Cortex of kidney (tissue), 1 donor: Measurements from ENCODE around the gene CFI.

Experiments
- DNase-seq: peaks from one replicate; lab custom pipeline; 2025; lab: John Stamatoyannopoulos, UW

The CFI gene

GRCh38 chr4:109801895-109802319, at the start of gene CFI:
CFI (minus strand) TSS chr4:109801999; CDS start chr4:109801971, 28 bp downstream.
- no peak for DNase-seq

GRCh38 chr4:109850601-109851000, 48.8 kb upstream of the CFI start:
- no peak for DNase-seq

DNA sequence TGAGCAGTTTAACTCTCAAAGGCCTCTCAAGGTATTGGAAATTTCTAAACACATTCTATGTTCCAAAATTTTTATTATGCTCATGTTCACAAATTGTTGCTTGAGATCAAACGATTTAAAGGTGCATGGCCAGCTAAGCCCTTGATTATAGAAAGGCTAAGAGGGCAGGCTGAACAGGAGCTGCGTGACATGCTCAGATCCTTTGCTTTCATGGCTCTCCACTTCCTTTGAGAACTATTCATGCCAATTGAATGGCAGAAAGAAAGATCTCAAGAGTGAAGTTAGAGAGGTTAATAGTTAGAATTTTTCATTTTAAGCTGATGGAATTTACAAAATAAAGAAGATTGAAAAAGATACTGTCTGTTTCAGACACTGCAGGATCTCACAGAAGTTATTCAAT, 46.7 kb upstream of the CFI start:
- DNase-seq = no peak

DNA sequence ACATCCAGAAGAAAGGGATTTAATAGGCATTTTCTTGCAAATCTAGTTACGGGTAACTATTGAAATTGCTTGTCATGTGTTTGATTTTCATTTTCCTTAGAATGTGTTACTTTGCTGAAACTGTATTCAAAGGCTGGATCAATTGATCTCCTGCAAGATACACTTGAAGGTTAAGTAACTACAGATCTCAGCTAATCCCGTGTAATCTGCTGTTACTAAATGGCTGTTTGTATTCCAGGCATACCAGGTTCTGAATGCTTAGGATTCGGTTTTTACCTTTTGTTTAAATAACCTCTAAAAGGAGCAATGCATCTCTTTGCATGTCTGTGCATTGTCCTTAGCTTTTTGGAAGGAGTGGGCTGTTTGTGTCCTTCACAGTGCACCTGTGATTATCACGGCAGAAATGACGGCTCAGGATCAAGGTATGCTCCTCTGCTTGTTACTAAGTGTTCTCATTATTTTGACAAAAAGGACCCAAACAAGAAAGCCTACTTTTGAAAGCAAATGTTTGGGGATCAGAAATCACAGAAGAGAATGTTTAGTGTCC, 46.2 kb upstream of the CFI start, which contains the start of gene LRIT3:
Gene LRIT3, plus strand, starts transcription at position 212 of the 547 bp plus-strand sequence. Its CDS starts 95 bp downstream, at position 307.
- DNase-seq = no peak

DNA sequence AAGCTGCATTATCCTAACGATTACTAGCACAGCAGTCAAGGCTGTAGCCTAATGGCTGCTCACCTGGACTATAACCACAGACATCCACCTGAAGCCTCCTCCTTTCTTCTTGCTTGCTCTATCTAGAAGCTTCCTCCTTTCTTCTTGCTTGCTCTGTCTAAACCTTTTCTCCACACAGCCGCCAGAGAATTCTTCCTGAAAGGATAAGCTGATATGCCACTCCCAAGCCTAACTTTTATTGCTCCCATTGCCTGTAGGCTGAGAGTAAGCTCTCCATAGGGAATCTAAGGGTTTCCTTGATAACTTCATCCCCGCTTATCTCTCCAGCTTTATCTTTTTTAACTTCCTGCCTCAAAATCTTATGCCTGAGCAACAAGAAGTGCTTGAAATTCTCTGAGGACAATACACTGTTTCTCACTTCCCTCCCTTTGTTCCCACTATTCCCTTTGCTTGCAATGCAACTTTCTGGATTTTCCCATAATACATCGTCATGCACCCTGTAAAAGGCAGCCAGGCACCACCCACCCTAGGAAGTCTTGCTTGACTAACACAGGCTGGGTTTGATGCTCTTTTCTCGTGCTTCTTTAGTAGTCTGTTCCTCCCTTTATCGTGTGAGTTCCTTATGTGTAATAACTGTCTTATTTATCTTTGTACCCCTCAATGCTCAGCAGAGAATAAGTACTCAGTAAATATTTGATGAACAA, 44.7 kb upstream of the CFI start:
- DNase-seq = no peak

DNA sequence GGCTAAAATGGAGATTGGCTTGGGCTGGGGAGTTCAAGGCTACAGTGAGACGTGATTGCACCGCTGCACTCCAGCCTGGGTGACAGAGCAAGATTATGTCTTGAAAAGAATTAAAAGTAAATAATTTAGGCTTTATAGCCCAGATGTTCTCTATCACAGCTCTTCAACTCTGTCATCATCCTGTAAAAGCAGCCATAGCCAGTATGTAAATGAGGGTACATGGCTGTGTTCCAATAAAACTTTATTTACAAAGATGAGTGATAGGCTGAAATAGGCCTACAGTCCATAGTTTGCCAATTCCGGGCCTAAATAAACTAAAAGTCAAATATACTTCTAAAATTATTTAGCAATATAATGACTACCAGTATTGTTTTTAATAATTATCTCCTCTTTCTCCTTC, 35.2 kb upstream of the CFI start:
- no peak for DNase-seq

- no peak for DNase-seq
Observed at GRCh38 chr4:109833756-109834155, 32.0 kb upstream of the CFI start.

DNA sequence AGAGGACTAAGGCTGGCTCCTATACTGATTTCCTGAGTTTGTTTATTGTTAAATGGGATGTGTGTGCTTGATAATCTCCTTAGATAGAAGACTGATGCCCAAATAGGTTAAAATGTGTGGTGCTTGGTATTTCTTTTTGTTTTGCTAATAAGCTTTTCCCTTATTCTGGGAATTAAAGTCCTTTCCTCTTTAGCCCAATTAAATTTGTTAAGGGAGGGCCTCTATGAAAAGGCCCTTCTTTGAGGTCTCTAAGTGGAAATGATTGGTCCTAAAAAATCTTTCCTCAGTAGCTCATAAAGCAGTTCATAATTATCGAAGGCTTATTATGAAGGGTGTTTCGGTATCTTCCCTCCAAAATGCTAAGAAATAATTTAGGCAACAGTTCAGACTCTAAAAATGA, 25.9 kb upstream of the CFI start, which contains the start of gene RRH:
Gene RRH, plus strand, starts transcription at position 301 of the 400 bp plus-strand sequence. Its CDS starts 56 bp downstream, at position 357.
- no peak for DNase-seq

- no peak for DNase-seq
Observed at GRCh38 chr4:109826719-109827118, 24.9 kb upstream of the CFI start.

- DNase-seq = no peak
Observed at GRCh38 chr4:109821185-109821584, 19.4 kb upstream of the CFI start.

DNA sequence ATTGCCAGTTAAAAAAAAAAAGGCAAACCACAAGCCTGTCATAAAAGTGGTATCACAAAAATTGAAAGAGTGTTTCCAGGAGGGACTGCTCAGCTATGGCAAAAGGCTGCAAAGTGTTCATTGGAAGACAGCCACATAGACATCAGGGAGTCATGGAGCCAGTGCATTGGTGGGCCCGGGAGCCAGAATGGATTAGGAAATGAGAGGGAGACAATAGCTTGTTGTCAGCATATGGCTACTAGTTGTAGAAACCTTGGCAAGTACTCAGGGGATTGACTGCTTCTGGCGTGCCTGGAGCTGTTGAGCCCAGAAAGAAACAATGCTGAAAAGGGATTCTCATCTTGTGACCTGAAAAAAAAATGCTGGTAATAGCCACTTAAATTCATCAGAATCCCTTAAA, 18.8 kb upstream of the CFI start:
- no peak for DNase-seq

DNA sequence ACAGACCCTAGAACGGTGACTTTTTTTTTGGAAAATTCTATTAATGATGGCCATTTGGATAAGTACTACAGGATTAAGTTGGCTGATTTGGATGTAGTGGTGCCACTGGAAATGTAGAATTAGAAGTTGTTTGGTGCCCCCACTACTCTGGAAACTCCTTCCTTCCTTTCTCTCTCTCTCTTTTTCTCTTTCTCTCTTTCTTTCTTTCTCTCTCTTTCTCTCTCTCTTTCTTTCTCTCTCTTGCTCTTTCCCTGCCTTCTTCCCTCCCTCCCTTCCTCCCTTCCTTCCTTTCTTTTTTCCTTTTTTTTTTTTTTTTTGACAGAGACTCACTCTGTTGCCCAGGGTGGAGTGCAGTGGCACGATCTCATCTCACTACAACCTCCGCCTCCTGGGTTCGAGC, 16.5 kb upstream of the CFI start:
- no peak for DNase-seq

GRCh38 chr4:109816894-109817293, 15.1 kb upstream of the CFI start:
- no peak for DNase-seq

DNA sequence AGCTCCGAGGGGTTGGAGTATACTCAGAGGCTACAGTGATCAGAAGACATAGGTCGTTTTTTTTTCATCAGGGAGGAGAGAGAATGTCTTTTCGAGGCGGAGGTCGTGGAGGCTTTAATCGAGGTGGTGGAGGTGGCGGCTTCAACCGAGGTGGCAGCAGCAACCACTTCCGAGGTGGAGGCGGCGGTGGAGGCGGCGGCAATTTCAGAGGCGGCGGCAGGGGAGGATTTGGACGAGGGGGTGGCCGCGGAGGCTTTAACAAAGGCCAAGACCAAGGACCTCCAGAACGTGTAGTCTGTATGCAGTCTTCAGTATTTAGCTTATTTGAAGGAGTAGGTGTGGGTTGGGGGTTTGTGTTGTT, 14.3 kb upstream of the CFI start:
- no peak for DNase-seq

GRCh38 chr4:109815151-109816081, 13.6 kb upstream of the CFI start, which contains the start of gene GAR1:
GAR1 (plus strand) TSS chr4:109815762; CDS start chr4:109816165, 403 bp downstream.
- no peak for DNase-seq

- DNase-seq = no peak
Observed at GRCh38 chr4:109811707-109812106, 9.9 kb upstream of the CFI start.

GRCh38 chr4:109810552-109811387, 9.0 kb upstream of the CFI start:
- DNase-seq = no peak

- no peak for DNase-seq
Observed at GRCh38 chr4:109809655-109810054, 7.9 kb upstream of the CFI start.

GRCh38 chr4:109803924-109804571, 2.2 kb upstream of the CFI start:
- DNase-seq = no peak

DNA sequence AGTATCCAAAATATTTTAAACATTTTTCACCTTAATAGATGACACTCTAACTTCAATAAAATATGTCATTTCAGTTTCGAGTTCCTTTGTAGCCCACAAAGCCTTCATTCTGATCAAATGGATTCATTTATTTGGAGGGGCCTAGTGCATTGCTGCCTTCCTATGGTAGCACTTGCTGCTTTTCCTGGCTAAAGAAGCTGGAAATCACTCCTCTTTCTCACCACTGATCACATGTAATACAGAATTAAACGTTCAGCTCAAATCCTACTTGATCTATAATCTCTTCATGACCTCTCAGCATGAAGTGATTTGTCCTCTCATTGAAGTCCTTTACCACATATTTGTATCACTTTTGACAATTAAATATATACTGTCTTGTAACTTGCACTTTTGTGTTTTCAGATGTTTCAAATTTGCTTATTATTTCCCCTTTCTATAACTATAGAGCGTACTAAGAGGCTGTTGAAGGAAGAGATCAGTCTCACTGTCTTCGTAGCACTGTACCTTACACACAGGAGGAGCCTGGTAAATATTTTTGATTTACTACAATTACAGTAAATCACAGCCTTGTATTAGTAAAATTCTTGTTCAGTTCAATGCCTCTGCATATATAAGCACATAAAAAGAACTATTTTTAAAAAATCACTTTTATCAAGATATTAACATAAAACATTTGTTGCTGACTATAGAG, 555 bp downstream of the CFI start:
- DNase-seq = no peak

DNA sequence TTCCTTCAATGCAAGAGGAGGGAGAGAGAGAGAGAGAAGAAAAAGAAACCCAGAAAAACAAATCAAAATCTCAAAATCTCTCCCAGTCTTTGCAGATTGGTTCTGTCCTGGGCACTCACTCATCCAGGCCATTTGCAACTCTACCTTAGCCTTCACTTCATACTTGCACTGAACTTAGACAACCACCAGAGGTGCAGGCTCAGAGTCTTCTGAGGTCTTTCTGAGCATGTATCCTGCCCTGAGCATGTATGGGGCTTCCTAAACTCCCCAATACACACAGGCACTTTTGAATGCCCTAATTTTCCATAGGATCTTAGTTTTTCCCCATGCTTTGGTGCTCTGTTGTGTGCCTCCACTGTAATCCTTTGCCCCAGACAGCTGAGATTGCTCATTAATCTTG, 2.9 kb downstream of the CFI start:
- no peak for DNase-seq
